Measurements from ENCODE around the gene CNGB1.
"Not testable (repeated sequence)": the region's sequence is repeated elsewhere in the genome, so short reads cannot be mapped to it uniquely, and the experiment has no call there.

The CNGB1 gene

DNA sequence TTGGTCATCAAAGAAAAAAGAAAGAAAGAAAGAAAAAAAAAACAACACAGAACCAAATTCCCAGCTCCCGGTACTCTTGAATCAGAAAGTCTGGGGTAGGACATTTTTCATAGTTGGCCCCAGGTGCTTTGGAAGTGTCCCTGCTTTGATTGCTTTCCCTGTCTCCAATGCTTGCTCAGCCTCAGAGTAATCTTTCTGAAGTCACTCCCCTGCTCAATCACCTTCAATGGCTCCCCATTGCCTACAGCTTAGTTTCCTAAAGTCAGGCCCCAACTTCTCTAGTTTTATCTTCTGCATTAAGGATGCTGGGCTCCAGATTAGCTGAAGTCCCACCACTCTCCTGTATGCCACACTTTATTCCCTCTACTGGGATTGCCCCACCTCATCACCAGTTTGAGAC lies 17.1 kb downstream of the CNGB1 start:
- no peak for DNase-seq (ENCODE audit: low read depth, low spot score)

DNA sequence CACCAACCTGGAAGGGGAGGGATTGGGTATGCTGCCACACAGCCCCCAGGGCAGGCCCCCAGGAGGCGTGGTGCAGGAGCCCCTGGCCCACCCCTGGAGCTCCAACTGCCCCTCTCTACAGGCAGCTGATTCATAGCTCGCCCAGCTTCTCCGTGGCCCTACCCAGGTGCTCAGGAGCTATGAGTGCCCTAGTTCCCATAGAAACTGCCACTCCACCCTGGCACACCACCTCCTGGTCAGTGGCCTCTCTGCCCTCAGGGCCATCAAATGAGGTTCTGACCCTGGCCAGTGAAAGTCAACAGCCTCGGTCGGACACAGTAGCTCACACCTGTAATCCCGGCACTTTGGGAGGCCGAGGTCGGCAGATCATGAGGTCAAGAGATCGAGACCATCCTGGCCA lies 18.0 kb downstream of the CNGB1 start:
- DNase-seq (ENCODE audit: low read depth, low spot score): no peak

DNA sequence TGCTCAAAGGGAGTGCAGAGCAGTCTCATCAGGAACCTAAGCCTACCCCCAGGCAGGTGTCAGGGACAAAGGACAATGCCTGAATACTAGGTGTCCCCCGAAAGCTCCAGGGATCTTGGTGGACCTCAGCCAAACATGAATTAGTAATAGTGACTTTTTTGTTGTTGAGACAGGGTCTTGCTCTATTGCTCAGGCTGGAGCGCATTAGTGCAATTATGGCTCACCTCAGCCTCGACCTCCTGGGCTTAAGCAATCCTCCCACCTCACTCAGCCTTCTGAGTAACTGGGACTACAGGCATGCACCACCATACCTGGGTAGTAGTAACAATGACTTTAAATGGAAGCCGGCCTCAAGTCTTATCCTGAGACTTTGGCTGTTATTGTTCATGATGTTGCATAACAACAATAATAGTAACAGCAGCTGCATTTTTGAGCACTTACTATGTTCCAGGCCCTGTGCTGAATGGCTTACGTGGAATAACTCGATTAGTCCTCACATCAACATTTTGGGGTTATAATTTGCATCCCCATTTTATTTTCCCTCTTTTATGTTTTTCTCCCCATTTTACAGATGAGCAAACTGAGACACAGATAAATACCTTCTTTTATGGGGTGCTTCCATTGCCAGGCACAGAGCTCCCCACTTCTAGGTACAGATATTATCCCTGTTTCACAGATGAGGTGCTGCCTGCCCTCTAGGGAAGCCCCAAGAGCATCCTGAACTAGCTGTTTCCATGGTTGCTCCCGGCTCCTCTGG lies 19.5 kb downstream of the CNGB1 start:
- no peak for DNase-seq (ENCODE audit: low read depth, low spot score)

DNA sequence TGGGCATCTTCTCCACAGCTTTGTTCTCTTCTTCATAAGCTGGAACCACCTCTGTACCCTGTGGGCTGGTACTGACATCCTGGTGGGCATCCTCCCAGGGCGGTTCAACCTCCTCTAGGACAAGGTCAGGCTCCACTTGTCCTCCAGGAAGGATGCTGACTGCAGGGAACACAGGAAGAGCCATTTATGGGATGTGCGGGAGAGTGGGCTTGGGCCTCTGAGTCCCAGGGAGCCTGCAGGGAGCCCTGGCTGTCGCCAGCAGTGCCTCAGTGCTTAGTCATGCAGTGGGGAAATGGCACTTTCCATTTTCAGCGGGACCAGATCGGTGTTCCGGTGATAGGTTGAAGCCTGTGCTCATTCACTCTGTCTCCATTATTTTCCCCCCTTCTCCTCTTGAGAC lies 20.5 kb downstream of the CNGB1 start:
- DNase-seq (ENCODE audit: low read depth, low spot score): no peak

DNA sequence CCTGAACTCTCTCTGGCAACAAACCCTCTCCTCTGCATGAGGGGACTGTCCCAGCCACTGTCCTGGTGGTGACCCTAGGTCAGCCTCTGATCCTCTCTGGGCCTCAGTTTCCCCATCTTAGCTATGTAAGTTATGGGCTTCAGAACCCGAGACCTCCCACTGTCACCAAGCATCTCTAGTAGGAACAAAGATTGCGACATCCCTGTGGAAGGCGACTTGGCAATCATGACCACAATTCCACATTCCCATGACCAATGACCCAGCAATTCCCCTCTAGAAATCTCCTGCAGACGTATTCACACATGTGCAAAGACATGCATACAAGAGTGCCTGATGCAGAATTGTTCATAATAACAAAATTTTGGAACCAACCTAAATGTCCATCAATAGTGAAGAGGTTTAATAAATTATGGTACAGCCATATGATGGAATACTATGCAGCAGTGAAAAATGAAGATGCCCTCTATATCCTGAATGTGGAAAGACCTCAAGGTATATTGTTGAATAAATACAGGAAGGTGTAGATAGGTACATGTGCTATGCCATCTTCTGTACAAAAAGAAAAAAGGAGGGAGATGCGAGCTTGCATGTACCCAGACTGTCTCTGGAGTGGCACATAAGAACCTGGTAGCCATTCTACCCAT lies 21.2 kb downstream of the CNGB1 start:
- no peak for DNase-seq (ENCODE audit: low read depth, low spot score)

DNA sequence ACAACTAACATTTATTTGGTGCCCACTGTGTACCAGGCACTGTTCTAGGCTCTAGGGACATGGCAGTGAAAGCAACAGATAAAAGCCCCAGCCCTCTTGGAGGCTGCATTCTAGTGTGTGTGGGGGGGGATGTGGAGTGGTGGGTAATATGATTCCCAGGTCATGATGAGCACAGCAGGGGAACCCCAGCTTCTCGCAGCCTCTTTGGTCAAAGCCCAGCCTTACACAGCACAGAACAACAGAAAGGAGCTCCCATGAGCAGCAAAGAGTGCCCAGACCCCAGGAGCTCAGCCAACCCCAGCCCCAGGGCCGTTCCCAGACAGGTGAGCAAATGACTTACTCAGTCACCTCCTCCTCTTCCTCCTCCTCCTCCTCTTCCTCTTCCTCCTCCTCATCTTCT lies 21.9 kb downstream of the CNGB1 start:
- no peak for DNase-seq (ENCODE audit: low read depth, low spot score)

DNA sequence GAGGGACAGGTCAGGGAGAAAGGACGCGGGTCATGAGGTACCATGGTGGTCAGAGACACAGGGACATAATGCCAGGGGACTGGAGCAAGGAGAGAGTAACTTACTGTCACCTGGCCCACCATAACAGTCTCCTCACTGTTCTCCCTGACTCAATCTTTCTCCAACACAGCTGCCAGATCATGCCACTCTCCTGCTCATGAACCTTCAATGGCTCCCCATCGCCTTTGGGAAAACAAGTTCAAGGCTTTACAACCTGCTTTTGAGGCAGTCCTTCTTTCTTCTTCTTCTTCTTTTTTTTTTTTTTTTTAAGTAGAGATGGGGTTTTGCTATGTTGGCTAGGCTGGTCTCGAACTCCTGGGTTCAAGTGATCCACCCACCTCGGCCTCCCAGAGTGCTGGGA lies 22.9 kb downstream of the CNGB1 start:
- DNase-seq (ENCODE audit: low read depth, low spot score): no peak

DNA sequence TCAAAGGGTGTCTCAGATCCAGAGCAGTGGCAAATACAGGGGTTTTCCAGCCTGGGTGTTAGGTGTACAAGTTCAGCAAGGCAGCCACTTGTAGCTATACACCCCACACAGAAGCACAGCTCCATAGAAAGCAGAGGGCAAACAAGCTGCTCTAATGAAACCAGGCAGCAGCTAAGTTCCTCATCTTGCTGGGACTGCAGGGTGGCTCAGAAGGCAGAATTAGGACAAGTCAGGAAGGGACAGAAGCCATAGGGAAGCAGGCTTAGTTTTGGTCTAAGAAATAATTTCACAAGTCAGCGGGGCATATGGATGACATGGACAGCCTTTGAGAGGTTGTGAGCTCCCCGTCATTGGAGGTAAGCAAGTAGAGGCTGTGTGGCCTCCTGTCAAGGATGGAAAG lies 23.7 kb downstream of the CNGB1 start:
- DNase-seq (ENCODE audit: low read depth, low spot score): no peak

DNA sequence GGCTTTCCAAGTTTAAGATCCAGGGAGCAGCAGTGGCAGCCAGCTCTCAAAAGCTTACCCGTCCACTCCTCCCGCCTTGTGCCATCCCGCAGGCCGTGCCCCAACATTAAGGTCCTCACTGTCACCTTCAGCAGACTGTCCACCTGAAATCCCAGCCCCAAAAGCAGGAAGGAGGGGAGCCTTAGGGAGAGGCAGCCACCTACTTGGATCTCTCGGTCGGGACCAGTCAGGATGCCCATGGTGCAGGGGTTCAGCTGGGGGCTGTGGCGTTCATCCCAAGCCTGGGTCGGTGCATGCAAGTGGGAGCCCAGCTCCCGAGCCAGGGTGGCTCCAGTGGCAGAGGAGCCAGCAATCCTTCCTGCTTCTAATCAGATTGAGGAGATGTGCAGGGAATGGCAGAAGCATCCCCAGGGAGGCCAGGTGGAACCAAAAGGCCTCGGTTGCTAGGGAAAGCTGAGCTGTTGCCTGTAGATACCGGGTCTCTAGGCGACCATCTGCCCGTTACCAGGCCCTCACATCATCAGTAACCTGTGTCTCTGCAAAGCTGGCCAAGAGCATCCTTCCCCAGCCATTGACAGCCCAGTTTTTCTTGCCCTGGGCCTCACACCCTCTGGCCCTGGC lies 24.6 kb downstream of the CNGB1 start:
- no peak for DNase-seq (ENCODE audit: low read depth, low spot score)

DNA sequence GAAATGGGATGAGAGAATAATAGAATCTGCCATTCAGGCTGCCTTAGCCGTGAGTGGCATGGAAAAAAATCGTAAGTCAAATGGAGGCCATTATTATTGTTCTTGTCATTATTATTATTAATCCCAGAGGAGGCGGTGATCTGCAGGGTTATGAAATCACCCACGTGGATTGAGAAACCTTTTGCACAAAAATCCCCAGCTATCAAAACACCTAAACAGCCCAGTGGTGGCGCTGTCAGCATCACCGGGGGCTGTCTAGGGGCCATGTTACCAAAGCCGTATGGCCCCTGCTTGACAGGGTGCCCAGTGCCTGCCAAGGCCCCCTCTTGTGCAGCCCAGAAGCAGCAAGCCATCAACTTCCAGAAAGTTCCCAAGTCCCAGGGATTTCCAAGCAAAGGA lies 25.2 kb downstream of the CNGB1 start:
- no peak for DNase-seq (ENCODE audit: low read depth, low spot score)

DNA sequence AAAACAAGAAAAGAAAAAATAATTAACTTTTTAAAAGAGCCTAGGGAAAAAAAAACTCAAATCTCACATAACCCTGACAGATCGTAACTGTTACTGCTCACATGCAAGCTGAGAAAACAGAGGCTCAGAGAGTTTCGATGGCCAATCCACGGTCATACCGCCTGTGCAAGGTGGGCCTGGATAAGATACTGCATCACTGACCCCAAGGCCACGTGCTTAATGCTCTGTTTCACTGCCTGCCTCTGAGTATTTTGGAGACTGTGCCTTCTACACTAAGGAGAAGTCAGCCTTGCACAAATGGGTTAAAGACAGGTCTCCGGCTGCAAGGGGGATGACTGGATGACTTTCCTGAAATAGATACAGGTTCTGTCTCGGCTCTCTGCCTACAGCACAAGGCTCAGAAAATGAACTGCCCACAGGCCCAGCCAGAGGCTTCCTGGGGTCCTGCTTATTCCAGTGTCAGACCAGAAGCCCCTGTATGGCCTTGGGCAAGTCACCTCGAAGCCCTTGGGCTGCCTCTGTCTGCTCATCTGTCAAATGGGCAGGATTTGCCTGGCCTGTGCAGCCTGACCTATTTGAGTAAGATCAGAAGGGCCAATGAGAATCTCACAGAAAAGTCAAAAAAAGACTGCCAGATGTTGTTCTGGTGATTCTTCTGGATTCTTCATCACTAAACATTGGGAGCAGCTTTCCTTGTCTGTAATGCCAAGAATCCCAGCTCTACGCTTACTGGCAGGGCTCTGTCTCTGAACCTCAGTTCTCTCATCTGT lies 25.8 kb downstream of the CNGB1 start:
- DNase-seq (ENCODE audit: low read depth, low spot score): no peak

DNA sequence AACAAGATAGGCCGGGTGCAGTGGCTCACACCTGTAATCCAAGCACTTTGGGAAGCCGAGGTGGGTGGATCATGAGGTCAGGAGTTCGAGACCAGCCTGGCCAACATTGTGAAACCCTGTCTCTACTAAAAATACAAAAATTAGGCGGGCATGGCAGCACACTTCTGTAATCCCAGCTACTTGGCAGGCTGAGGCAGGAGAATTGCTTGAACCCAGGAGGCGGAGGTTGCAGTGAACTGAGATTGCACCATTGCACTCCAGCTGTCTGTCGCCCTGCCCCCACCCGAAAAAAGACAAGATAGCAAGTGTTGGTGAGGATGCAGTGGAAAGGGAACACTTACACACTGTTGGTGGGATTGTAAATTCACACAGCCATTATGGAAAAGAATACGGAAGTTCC lies 27.5 kb downstream of the CNGB1 start:
- not testable (repeated sequence) for DNase-seq (ENCODE audit: low read depth, low spot score)

DNA sequence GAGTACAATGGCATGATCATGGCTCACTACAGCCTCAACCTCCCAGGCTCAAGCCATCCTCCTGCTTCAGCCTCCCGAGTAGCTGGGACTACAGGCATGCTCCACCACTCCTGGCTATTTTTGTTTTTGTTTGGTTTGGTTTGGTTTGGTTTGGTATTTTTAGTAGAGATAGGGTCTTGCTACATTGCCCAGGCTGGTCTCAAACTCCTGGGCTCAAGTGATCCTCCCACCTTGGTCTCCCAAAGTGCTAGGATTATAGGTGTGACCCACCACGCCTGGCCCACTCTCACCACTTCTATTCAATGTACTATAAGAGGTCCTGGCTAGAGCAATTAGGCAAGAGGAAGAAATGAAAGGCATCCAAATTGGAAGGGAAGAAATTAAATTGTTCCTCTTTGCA lies 29.0 kb downstream of the CNGB1 start:
- not testable (repeated sequence) for DNase-seq (ENCODE audit: low read depth, low spot score)

DNA sequence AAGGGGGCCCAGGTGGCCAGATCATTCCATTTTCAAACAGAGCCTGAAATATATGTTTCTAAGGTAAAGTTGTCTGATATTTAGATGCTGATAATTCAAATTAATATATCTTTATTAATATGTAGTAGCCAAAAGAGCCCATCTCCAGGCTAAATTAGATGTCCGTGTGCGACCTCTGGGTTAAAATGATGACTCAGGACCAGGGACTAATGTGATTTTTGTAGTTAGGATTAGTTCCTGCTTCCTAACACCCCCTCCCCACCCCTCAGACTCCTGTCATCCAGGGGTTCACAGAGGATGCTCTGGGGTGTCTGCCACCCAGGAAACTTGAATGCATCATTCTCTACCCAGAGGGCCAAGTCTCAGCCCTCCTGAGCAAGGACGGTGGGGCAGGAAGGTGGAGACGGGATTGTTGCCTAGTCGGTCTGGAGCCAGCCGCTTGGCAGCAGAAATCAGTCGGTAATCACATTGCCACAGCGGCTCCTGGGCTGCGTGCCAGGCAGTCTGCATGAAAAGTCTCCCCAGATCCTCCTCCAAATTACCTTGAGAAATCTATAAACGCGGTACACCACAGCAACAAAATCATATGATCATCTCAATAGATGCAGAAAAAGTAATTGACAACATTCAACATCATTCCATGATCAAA lies 29.8 kb downstream of the CNGB1 start:
- no peak for DNase-seq (ENCODE audit: low read depth, low spot score)

DNA sequence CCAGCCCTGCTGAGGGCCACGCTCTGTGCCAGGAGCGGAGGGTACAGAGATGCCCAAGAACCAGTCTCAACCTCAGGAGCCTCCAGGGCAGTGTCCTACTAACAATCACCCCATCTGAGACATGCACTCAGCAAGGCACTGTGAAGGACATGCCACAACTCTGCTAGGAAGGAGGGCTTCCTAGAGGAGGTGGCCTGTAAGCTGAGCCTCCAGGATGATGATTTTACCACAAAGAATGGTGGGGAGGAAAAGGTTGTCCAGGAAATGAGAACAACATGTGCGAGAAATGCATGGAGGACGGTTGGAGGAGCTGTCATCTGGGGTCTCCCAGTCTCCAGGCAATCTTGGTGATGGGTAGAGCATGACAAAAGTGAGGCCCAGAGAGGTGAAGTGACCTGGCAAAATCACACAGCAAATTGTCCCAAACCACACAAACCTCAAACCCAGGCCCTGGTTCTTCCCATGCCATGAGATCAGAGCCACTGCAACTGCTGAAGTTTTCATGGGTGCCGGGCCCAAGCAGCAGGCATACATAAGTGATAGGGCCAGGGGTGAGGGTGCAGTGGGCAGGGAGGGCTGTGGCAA lies 30.5 kb downstream of the CNGB1 start:
- DNase-seq (ENCODE audit: low read depth, low spot score): no peak

DNA sequence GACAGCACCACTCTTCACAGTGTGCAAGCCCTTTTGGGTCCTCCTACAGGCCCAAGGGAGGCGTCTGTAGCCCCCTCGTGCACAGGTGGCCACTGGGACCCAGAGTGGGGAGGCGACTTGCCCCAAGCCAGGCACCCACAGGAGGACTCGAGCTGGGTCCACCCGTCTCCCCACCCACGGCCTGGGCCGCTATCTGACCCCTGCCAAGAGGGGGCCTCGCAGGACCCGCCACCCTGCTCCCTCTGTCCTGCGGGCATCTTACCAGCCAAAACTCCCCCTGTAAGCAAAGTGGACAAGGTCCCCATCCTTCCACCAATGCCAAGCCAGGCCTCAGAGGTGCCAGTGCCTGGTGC lies 31.1 kb downstream of the CNGB1 start:
- no peak for DNase-seq (ENCODE audit: low read depth, low spot score)

DNA sequence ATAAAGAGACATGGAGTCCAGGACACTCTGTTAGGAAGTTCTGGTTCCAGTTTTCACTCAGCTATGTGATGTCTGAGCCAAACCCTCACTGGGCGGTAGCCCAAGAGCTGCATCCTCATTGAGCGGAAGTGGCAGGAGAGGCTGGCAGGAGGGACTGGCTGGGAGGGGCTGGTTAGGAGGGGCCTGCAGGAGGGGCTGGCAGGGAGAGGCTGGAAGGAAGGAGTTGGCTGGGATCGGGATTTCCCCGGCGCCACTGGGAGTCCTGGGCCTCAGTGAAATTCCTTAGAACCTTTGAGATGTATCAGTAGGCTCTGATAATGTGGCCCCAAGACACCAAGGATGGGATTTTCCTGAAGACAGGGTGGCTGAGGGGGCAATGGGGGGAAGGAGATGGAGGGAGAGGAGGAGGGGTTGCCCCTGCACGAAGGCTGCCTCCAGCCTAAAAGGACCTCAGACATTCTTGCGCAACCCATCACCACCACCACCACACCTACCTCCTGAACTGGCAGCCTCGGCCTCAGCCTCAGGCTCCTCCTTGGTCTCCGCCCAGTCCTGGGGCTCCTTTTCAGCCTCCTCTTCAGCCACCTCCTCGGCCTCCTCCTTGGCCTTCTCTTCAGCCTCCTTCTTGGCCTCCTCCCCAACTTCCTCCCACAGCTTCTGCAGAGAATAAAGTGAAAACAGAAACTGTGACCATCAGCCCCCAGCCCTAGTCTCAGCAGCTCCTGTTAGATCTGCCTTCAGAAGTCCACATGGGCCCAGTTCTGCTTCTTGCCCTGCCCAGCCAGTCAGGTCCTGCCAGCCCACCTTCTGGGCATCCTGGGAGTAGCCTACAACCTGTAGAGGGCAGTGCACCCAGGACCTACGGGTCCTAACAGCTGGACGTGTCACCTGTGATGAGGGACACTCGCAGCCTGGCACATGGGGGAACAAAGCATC lies 31.7 kb downstream of the CNGB1 start:
- DNase-seq (ENCODE audit: low read depth, low spot score): no peak

DNA sequence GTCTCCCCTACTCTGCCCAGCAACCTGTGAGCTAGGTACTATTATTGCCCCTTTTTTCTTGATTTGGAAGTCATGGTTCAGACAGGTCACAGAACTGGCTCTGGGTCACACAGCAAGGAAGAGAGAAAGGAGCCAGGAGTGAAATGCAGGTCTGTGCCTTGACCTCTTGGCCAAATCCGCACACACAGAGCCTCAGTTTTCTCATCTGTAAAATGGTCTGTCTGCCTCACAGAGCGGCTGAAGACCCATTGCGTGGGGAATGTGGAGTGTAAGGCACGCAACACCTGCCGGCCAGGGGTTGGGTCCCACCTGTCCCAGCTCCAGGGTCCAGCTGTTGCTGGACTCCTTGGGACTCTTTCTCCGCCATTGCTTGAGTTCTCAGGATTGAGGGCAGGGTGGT lies 32.4 kb downstream of the CNGB1 start:
- DNase-seq (ENCODE audit: low read depth, low spot score): no peak

DNA sequence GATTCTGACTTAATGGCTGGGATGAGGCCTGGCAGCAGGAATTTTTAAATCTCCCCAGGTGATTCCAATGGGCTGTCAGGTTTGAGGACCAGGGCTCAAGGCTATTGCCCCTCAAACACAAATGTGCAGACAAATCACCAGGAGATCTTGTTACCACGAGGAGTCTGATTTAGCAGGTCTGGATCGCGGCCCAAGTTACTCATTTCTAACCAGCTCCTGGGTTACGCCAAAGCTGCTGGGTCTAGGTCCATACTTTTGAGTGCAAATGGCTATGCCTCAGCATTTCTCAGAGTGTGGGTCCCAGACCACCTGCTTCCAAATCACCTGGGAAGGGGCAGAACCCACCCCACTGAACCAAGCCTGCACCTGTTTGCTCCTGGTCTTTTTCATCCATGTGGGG lies 33.1 kb downstream of the CNGB1 start:
- no peak for DNase-seq (ENCODE audit: low read depth, low spot score)

DNA sequence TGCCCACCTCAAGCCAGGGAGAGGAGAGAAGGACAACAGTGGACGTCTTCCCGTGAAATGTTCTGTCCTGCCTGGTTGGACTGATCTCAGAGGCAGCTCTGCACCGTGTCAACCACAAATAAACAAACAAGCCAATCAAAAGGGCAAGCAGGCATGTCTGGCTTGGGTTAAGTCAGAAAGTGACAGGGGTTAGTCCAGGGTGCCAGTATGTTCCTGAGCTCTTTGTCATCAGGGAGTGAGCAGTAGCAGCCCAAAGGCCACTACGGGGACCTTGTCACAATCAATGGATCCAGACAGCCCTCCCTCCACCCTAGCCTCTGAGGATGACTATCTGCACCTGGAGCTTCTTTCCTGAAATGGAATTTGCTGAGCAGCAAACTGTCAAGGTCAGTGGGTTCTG lies 35.0 kb downstream of the CNGB1 start:
- no peak for DNase-seq (ENCODE audit: low read depth, low spot score)

DNA sequence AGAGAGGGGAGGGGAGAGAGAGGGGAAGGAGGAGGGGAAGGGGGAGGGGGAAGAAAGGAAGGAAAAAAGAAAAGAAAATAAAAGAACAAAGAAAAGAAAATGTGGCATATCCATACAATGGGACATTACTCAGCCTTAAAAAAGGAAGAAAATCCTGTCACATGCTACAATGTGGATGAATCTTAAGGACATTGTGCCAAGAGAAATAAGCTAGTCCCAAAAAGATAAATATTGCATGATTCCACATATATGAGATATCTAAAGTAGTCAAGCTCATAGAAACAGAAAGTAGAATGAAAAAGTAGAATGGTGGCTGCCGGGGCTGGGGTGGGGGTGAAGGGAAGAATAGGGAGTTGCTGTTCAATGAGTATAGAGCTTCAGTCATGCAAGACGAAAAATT lies 40.4 kb downstream of the CNGB1 start:
- no peak for DNase-seq (ENCODE audit: low read depth, low spot score)
